ENCODE data around the gene SAP130. TPM values are rescaled to one million over a fixed set of nuclear protein-coding genes. Genes with fewer than 3 reads are reported as not detected.

SAP130 gene
- total and polyA plus RNA-seq, 2 of the 4 experiments (the other 2 are of a cell fraction): 6.1 to 17.1 TPM

DNA sequence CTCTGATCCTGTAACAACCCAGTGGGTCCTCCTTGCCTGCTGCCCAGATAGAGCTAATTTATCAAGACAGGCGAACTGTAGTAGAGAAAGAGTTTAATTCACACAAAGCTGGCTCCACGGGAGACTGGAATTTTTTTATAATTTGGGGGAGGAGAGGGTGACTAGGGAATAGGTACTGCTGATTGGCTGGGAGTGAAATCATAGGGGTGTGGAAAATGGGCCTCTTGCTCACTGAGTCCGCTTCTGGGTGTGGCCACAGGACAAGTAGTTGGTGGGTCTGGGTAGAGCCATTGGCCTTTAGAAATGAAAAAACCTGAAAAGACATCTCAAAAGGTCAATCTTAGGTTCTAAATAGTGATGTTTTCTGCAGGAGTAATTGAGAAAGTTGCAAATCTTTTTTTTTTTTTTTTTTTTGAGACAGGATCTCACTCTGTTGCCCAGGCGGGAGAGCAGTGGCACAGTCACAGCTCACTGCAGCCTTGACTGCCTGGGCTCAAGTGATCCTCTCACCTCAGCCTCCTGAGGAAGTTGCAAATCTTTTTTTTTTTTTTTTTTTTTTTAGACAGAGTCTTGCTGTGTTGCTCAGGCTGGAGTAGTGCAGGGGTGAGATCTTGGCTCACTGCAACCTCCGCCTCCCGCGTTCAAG, 48.7 kb upstream of the SAP130 start:
- POLR2A ChIA-PET (ENCODE audit: unreplicated experiment): no interaction called here
- Histone ChIP-seq H3K36me3 (ENCODE audit: control insufficient read depth, insufficient read depth, low read length) (no peaks in the 10 kb centered on the region), H3K23ac (ENCODE audit: low read depth, low read length) (no peak overlapping the region), H3K27me3 (ENCODE audit: control insufficient read depth, insufficient read depth, low read length) (peaks cover 5% of the 10 kb centered on the region), H3K4me3 (ENCODE audit: insufficient read depth, low read depth, low read length) (no peak overlapping the region), H3K56ac (ENCODE audit: extremely low read depth, insufficient read depth, low read length) (no peak overlapping the region), H2BK5ac (ENCODE audit: low read depth, low read length, poor library complexity, severe bottlenecking) (no peak overlapping the region), H2AK9ac (replicated peaks; ENCODE audit: low read depth, low read length, poor library complexity) (no peak overlapping the region), H3K14ac (replicated peaks; ENCODE audit: low read depth, low read length) (no peak overlapping the region), H4K20me1 (ENCODE audit: insufficient read depth, low read length) (no peaks in the 10 kb centered on the region), H2BK15ac (ENCODE audit: low read depth, low read length) (no peak overlapping the region), H3K9me3 (ENCODE audit: control insufficient read depth, insufficient read depth, low read length) (peaks cover 2% of the 10 kb centered on the region; the same call in 1 of the 2 replicates), H4K8ac (ENCODE audit: low read depth in 2 of 2, low read length in 2 of 2) (no peak overlapping the region), H2BK120ac (ENCODE audit: low read depth, low read length) (no peak overlapping the region), H3K4me1 (ENCODE audit: control insufficient read depth, insufficient read depth, low read length) (no peaks in the 10 kb centered on the region), H2BK20ac (ENCODE audit: low read depth, low read length) (no peak overlapping the region), H4K91ac (ENCODE audit: insufficient read depth, low read depth, low read length) (no peak overlapping the region), H2AK5ac (ENCODE audit: low read depth, low read length) (no peak overlapping the region), H3K9me1 (ENCODE audit: insufficient read depth, low read length) (no peaks in the 10 kb centered on the region), H3K9ac (ENCODE audit: low read depth, low read length) (no peak overlapping the region), H3K27ac (ENCODE audit: insufficient read depth, low read length) (no peak overlapping the region), H3K4ac (ENCODE audit: low read depth, low read length) (no peak overlapping the region), H3K4me2 (ENCODE audit: low read depth, low read length) (no peak overlapping the region), H2AFZ (replicated peaks; ENCODE audit: low read length, poor library complexity) (no peak overlapping the region), H3K18ac (ENCODE audit: low read depth, low read length) (no peak overlapping the region), H4K5ac (ENCODE audit: low read depth, low read length) (no peak overlapping the region), H3K79me1 (ENCODE audit: low read depth in 1 of 2, low read length in 2 of 2) (no peaks in the 10 kb centered on the region)
- dilution Hi-C loops (cut with HindIII; ENCODE audit: low sequenced_read_pairs, unreplicated experiment): no loop called here
- ATAC-seq (ENCODE audit: low read depth) (no peak), DNase-seq (no peak)
- 80% methylated on average over 1 of the region's 7 CpGs; no CpG with 5 or more reads in 1 of the 2 experiments for WGBS, 2 experiments (ENCODE audit: extremely low coverage in 2 of 2, insufficient read length in 1 of 2)
- in situ Hi-C loops (cut with MboI; ENCODE audit: low sequenced_read_pairs): no loop called here
- intact Hi-C loops (cut with micrococcal nuclease): no loop called here
- no peak for TF ChIP-seq BHLHE40 (IDR thresholded peaks at IDR 0.05; ENCODE audit: low read depth, low read length)
- TF ChIP-seq MAFK (IDR thresholded peaks at IDR 0.05; ENCODE audit: low read depth, low read length): no peak
- TF ChIP-seq SMC3 (IDR thresholded peaks at IDR 0.05; ENCODE audit: low read depth, low read length): no peak
- no peak for TF ChIP-seq FOS (IDR thresholded peaks at IDR 0.05; ENCODE audit: low read depth, low read length)
- no peak for TF ChIP-seq CEBPB (IDR thresholded peaks at IDR 0.05; ENCODE audit: low read depth, low read length)
- TF ChIP-seq, protein P1, sequence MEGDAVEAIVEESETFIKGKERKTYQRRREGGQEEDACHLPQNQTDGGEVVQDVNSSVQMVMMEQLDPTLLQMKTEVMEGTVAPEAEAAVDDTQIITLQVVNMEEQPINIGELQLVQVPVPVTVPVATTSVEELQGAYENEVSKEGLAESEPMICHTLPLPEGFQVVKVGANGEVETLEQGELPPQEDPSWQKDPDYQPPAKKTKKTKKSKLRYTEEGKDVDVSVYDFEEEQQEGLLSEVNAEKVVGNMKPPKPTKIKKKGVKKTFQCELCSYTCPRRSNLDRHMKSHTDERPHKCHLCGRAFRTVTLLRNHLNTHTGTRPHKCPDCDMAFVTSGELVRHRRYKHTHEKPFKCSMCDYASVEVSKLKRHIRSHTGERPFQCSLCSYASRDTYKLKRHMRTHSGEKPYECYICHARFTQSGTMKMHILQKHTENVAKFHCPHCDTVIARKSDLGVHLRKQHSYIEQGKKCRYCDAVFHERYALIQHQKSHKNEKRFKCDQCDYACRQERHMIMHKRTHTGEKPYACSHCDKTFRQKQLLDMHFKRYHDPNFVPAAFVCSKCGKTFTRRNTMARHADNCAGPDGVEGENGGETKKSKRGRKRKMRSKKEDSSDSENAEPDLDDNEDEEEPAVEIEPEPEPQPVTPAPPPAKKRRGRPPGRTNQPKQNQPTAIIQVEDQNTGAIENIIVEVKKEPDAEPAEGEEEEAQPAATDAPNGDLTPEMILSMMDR (conservative IDR thresholded peaks at IDR 0.05; ENCODE audit: low read depth, low read length): no peak
- TF ChIP-seq, protein P2, sequence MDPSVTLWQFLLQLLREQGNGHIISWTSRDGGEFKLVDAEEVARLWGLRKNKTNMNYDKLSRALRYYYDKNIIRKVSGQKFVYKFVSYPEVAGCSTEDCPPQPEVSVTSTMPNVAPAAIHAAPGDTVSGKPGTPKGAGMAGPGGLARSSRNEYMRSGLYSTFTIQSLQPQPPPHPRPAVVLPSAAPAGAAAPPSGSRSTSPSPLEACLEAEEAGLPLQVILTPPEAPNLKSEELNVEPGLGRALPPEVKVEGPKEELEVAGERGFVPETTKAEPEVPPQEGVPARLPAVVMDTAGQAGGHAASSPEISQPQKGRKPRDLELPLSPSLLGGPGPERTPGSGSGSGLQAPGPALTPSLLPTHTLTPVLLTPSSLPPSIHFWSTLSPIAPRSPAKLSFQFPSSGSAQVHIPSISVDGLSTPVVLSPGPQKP (IDR thresholded peaks at IDR 0.05; ENCODE audit: borderline replicate concordance, low read depth, low read length): no peak
- no peak for TF ChIP-seq RFX5 (IDR thresholded peaks at IDR 0.05; ENCODE audit: low read depth, low read length)
- no peak for TF ChIP-seq RAD21 (IDR thresholded peaks at IDR 0.05; ENCODE audit: low read length)
- TF ChIP-seq, protein P3, sequence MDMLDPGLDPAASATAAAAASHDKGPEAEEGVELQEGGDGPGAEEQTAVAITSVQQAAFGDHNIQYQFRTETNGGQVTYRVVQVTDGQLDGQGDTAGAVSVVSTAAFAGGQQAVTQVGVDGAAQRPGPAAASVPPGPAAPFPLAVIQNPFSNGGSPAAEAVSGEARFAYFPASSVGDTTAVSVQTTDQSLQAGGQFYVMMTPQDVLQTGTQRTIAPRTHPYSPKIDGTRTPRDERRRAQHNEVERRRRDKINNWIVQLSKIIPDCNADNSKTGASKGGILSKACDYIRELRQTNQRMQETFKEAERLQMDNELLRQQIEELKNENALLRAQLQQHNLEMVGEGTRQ (IDR thresholded peaks at IDR 0.05; ENCODE audit: low read depth, low read length): no peak
- no peak for TF ChIP-seq CHD1 (IDR thresholded peaks at IDR 0.05; ENCODE audit: low read depth, low read length)
- TF ChIP-seq MAZ (IDR thresholded peaks at IDR 0.05; ENCODE audit: borderline replicate concordance, low read depth, low read length): no peak
- no peak for TF ChIP-seq MXI1 (IDR thresholded peaks at IDR 0.05; ENCODE audit: borderline replicate concordance, low read depth, low read length)
- TF ChIP-seq RCOR1 (IDR thresholded peaks at IDR 0.05; ENCODE audit: insufficient replicate concordance, low read length): no peak
- no peak for TF ChIP-seq POLR2A (IDR thresholded peaks at IDR 0.05; ENCODE audit: low read depth, low read length)
- no peak for TF ChIP-seq NFE2L2 (IDR thresholded peaks at IDR 0.05; ENCODE audit: low read depth, low read length)
- CTCF ChIA-PET: no interaction called here
- BruUV-seq (replicated peaks): no TSS peak

All from IMR-90 (cell line).